ACHN (cell line): Measurements from ENCODE around the gene ARAP1.

Experiments used
- DNase-seq: peaks from one replicate; pipeline ENCODE4 v3.0.0-alpha.2; 2015
- in situ Hi-C: cut with HindIII; loops from 2 replicates; pipeline ENCODE4 v1.10.0; 2017; ENCODE audit warnings: low sequenced_read_pairs, low pct_ligation_motif_present, low pct_unique_long_range_greater_than_20kb

ARAP1 gene

DNA sequence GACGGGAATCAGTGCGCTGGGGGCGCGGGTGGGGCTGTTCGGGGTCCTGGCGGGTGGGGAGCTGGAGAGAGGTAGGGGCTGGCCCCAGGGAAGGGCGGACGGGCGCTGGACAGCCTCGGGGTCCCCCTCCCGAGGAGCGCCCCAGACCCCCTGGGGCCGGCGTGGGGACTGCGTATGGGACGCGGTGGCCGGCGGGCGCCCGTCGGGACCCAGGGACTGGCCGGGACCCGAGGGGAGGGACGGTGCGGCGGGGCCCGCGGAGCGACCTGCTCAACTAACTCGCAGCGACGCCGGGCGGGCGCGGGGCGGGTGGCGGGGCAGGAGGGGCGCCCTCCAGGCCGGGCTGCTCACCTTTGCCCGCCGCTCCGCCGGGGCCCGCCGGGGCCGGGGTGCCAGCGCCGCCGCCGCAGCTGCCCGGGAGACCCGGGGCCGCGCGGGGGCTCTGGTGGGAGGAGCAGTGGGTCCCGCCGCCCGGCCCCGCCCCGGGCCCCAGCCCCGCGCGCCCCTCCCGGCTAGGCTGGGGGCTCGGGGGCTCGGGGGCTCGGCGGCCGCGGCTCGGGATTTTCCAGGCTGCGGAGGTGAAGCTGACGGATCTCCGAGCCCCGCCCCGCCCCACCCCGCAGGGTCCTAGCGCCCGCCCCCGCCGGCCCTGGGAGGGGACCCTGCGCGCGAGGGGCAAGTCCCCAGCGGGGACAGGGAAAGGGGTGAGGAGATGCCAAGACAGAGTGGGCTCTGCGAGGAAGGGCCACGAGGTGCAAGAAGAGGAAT lies 29.3 kb upstream of the ARAP1 start:
- in situ Hi-C loops, result no loop called here
- no peak for DNase-seq

DNA sequence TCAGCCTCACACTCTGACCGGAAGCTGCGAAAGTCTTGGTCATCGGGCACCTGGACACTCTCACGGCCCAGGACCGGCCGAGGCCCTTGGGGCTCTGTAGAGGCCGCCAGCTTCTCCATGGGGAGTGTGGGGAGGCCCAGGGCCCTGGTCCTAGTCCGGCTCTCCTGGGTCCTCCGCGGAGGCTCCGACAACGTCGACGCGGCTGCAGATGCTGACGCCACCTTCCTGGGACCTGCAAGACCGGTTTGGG lies 28.8 kb upstream of the ARAP1 start:
- in situ Hi-C loops, result no loop called here

DNA sequence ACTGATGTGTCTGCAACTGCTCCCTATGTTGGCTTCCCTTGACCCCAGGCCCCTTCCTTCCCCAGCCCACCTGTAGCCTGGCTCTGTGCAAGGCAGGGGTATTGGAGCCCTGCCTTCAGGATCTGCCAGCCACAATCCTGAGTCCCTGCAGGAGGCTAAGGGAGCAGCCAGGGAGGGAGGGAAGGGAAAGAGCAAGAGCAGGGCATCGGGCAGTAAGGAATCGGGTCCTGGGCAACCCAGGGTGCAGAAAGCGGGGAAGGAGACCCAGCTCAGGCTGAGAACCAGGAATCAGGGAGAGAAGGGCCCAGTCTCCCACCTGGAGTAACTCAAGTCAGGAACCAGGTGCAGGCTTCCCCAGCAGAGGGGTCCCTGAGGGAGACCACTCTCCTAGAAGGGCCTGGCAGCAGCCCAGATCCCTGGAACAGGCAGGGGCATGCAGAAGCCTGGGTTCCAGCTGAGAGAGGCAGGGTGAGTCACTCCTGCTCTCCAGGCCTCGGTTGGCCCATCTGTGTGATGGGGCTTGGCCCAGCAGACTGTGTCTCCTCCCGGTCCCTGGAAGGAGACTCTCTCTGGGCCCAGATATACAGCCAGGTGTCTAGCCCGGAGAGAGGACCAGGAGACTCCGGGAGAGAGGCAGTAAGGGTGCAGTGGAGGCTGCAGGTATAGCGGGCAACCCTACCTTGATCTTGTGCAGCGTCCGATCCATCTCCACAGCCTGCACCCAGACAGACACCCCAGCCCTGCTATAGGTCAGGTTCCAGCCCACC lies 28.3 kb upstream of the ARAP1 start:
- in situ Hi-C loops, result no loop called here
- no peak for DNase-seq

More for the DNA sequence above, 28.8 kb upstream of the ARAP1 start:
- no peak for DNase-seq

DNA sequence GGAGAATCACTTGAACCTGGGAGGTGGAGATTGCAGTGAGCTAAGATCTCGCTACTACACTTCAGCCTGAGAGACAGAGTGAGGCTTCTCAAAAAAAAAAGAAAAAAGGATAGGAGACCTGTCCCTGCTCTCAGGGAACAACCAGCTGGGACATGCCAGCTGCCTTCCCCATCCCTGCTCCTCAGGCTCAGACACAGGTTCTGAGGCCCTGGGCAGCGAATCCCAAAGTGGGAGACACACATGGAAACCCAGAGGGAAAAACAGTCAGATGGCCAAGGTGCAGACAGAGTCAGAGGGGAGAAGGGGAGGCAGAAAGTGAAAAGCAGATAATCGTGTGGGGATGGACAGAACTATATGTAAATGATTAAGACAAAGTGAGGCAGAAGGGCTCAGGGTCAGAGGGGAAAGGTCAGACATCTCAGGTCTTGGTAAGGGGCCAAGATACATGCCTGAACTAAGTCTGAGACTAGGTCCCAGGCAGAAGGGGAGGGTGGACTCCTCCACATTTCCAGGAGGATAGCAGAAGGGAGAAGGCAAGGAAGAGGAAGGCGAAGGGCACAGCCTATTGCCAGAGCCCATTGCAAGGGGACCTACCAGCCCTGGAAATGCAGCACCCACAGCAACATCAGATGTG lies 27.4 kb upstream of the ARAP1 start:
- in situ Hi-C loops, result no loop called here
- DNase-seq, result no peak

DNA sequence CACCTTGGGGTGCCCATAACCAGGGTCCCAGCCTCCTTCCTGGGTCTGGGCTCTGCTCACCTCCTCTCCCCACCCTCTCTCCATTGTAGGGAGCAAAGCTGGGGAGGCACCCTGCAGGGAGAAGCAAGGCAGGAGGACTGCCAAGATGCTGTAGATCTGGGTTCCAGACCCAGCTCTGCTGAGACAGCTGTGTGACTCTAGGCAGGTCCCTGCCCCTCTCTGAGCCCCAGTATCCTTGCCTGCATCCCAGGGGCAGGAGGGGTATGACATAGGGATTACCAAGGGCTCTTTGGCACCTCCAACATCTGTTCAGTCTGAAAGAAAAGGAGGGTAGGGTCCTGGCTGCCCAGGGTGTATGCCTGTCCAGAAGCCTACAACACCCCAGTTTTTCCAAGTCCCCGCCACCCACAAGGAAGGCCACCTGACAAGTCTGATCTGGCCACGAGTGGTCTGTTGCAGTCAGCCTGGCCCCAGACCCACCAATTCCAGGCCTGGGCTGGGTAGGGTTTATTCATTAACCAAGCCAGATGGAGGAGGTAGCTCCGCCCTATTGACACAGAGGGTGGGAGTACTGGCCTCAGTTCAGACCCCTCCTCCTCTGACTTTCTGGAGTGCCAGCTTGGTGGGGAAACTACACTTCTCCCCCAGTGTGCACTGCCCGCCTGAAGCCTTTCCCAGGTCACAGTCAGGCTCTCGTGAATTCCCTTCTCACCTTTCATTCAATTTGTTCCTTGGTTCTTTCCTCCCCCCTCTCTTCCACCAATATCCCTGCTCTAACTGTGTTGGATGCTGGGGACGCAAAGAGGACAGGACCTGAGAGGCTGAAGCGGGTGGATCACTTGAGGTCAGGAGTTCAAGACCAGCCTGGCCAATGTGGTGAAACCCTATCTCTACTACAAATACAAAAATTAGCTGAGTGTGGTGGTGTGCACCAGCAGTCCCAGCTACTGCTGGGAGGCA lies 26.6 kb upstream of the ARAP1 start:
- in situ Hi-C loops, result no loop called here
- DNase-seq, result no peak

DNA sequence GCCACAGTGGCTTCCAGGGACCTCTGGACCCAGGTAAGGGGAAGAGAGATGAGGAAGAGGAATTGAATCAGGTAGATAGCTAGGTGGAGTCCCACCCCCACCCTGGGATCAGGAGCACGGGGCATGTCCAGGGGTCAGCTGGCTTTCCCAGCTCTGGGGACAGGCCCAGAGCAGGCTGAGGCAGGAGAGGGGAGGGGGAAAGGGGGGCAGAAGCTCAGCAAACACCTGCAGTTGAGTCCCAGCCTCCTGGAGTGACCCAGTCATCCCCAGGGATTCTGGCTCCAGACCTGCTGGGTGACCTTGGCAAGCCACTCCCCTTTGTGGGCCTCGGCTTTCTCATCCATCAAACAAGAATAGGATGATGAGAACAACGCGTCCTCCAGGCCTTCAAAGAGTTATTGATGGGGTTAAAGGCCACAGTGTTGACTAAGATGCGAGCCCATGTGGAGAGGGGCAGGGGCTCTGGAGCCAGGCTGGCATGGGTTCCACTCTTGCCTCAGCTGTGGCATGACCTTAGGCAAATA lies 25.6 kb upstream of the ARAP1 start:
- DNase-seq, result no peak
- in situ Hi-C loops, result no loop called here

DNA sequence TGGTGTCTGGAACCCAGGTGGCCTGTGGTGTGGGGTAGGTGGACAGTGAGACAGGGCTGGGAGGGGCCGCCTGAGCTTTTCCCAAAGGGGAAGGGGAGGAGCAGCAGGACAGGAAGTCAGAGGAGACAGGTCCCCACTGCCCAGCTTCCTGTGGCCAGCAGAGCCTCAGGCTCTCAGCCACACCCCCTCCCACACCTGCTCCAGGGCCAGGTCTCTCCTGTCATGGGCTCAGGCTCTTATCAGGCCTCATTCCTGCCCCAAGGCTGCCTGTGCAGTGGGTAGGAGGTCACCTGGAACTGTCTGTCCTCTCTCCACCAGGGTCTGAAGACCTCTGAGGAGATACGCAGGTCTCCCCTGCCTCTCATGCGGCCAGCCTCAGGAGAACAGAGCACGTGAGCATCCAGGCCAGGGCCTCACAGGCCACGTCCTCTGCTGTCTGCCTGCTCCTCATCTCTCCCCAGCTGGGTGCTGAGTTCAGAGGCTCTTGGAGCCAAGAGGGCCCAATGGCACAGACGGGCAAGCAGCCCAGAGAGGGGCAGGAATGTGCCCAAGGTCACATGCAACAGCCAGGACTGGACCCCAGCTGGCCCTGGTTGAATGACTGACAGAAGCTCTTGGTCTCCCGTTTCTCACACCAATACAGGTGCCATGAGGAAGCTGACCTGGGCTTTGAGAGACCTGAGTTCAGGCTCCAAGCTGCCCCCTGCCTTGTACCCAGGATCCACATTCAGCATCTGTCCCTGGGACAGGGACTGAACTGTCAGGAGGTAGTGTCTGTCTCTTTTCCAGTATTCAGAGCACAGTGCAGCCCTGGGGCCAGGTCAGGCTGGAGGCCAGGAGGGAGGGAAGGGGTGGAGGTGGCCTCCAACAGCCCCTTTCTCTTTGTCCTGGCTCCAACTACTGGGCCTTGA lies 24.9 kb upstream of the ARAP1 start:
- no peak for DNase-seq
- in situ Hi-C loops, result no loop called here

DNA sequence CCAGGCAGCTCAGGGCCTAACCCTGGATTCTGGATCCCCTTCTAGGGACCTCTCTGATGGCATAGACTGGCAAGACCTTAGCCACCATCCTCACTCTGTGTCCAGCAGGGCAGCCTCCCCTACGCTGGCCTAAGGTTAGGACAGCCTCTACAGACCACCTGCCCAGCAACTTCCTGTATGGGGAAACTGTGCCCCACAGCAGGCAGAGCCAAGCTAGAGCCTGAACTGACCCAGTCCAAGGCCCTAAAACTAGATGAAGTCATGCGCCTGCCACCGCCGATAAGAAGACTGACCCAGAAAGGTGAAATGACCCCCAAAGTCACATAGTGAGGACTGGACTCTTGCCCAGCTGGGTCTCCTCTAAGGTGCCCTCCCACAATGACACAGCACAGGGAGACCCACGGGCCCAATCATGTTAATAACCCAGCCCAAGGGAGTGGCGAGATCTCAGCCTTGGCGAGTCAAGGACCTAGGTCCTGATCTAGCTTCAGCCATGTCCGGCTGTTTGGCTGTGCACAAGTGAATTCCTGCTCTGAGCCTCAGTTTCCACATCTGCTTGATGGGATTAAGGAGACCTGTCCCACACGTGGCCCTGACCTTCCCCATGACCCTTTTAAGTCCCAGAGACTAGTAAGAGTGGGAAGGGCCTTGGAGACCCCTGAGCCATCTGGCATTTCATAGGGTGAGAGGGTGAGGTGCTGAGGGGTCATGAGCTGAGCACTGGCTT lies 24.1 kb upstream of the ARAP1 start:
- in situ Hi-C loops, result no loop called here
- no peak for DNase-seq

DNA sequence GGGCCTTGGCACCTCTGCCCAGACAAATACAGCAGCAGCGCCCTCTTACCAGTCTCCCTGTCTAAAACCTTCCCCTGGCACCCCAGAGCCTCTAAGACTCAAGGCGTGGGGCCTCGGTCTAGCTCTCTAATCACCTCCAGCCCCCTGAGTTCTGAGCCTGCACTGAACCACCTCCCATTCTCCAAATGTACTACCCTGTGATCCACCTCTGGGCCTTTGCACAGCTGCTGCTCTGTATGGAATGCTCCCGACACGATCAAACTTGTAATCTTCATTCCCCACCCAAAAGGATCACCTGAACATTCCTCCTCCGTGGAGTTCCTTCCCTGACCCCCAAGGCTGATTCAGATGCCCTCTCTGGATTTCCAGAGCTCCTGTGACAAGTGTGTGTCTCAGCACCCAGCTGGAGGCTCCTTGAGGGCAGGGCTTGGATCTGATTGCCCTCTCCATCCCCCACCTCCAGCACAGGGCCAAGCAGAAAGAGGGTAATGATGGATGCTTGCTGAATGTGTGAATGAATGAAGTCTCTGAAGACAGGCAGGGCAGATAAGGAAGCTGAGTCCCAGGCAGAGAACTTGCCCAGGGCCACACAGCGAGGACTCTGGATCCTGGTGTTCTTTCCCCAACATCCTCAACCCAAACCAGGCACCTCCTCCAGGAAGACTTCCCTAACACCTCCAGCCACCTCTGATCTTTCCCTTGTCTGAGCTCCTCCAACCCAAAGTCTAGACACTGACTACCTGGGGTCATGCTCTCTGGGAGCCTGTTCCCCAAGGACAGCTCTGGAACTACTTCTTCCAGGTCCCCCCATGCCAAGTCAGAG lies 23.3 kb upstream of the ARAP1 start:
- no peak for DNase-seq
- in situ Hi-C loops, result no loop called here

DNA sequence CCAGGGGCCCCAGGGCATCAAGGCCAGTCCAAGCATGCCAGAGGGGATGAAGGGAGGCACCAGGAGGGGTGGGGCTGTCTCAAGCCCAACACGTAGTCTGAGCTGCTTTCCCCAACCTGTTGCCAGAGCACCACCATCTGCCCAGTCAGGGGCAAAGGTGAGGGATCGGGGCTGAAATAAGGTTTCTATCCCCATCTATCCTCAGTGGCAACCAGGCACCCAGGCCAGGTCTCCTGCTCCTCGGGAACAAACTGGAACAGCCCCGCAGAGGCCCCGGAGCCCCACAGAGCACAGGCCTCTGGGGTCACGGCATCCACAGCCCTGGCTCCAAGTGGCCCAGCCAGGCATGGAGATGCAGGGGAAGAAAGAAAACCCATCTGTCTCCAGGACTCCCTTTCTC lies 22.3 kb upstream of the ARAP1 start:
- no peak for DNase-seq
- in situ Hi-C loops, result no loop called here

DNA sequence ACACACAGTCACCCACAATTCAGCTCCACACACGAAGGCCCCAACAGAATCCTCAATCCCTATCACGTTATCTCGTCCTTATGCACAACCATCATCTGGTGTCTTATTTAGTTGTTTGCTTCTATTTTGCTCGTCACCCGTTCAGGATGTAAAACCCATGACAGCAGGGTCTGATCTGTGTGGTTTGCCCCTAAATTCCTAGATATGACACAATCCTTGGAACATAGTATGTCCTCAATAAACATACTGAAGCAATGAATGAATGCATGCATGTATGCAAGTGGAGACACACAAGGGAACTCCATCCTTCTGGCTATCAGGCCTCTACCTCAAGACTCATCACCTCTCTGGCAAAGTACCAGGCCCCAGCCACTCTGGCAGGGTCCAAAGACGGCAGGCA lies 21.5 kb upstream of the ARAP1 start:
- no peak for DNase-seq
- in situ Hi-C loops, result no loop called here

DNA sequence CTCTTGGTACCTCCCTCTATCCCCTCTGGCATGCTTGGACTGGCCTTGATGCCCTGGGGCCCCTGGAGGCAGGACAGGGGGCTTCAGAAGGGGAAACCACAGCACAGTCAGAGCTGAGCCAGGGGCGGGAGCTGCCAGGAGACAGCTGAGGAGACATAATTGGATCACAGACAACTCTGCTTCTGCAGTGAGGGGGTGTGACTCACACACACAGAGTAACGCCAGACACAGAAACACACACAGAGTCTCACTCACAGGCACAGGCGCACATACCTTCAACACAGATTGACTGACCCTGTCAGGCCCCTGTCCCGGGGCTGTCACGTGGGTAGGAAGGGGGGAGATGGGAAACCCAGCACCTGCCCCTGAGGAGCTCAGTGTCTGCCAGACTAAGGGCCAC lies 21.1 kb upstream of the ARAP1 start:
- in situ Hi-C loops, result no loop called here
- DNase-seq, result peak; percentile 35

DNA sequence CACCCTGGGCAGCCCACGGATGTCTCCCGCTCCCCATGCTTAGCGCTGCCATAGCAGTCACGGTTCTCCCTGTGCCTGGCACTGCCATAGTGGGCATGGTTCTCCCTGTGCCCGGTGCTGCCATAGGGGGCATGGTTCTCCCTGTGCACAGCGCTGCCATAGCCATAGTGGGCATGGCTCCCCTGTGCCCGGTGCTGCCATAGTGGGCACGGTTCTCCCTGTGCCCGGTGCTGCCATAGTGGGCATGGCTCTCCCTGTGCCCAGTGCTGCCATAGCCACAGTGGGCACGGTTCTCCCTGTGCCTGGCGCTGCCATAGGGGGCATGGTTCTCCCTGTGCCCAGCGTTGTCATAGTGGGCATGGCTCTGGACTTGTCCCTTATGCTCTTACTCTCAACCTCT lies 19.9 kb upstream of the ARAP1 start:
- DNase-seq, result no peak
- in situ Hi-C loops, result no loop called here

DNA sequence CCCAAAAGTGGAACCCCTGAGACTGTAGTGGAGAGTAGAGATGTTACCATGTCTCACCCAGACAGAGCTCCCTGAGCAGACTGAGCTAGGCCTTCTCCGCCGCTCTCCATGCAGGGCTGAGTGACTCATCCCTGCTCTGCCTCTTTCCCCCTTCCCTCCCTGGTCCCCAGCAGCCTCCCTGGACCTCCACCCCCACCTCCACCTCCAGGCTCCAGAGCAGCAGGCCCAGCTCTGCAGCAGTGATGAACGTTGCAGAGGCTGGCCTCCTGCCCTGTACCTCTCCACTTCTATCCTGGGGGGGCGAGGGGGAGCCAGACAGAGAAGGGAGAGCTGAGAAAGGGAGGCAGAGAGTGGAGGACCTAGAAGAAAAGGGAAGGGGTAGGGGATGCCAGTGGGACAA lies 19.3 kb upstream of the ARAP1 start:
- in situ Hi-C loops, result no loop called here
- DNase-seq, result no peak

DNA sequence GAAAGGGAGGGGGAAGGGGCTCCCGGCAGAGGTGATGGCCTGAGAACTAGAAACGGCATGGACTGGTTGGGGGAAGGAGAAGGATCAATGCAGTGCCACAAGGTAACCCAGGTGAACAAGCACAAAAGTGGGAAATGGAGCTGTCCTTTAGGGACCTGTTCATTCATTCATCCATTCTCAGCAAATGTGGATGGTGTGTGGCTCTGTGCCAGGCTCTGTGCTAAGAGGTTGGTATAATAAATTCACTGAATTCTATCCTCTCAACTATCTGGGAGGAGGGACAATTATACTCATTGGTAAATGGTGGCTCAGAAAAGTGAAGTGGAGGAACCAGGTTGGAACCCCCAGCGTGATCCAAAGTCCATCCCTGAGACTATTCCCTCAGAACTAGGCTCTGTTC lies 18.6 kb upstream of the ARAP1 start:
- in situ Hi-C loops, result no loop called here
- no peak for DNase-seq

DNA sequence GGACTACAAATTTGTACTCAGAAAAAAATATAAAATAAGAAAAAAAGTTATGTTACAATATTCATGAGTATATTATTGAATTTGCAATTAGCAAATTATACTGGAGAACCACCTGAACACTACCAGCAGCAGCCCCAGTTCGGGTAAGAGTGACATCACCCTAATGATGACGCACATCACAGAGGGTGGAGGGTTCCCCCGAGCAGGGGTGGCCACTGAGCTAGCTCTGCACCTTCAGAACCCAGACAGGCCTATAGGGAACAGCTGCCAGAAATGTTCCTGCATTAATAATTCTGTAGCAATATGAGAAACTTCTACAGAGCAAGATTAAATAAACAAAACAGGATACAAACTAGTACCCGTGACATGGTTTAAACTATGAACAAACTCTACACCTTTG lies 17.5 kb upstream of the ARAP1 start:
- in situ Hi-C loops, result no loop called here
- no peak for DNase-seq
